HG03066 (cell line): ENCODE results near the gene CYP1A2.
"Not testable (repeated sequence)": the region's sequence is repeated elsewhere in the genome, so short reads cannot be mapped to it uniquely, and the experiment has no call there.

Source experiments
- ATAC-seq: cut with Tn5 transposase; IDR thresholded peaks from one replicate; pipeline ENCODE4 v1.9.1; 2021; ENCODE audit warnings: low read depth; ENCODE audit not compliant: unreplicated experiment

CYP1A2 gene, protein sequence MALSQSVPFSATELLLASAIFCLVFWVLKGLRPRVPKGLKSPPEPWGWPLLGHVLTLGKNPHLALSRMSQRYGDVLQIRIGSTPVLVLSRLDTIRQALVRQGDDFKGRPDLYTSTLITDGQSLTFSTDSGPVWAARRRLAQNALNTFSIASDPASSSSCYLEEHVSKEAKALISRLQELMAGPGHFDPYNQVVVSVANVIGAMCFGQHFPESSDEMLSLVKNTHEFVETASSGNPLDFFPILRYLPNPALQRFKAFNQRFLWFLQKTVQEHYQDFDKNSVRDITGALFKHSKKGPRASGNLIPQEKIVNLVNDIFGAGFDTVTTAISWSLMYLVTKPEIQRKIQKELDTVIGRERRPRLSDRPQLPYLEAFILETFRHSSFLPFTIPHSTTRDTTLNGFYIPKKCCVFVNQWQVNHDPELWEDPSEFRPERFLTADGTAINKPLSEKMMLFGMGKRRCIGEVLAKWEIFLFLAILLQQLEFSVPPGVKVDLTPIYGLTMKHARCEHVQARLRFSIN

DNA sequence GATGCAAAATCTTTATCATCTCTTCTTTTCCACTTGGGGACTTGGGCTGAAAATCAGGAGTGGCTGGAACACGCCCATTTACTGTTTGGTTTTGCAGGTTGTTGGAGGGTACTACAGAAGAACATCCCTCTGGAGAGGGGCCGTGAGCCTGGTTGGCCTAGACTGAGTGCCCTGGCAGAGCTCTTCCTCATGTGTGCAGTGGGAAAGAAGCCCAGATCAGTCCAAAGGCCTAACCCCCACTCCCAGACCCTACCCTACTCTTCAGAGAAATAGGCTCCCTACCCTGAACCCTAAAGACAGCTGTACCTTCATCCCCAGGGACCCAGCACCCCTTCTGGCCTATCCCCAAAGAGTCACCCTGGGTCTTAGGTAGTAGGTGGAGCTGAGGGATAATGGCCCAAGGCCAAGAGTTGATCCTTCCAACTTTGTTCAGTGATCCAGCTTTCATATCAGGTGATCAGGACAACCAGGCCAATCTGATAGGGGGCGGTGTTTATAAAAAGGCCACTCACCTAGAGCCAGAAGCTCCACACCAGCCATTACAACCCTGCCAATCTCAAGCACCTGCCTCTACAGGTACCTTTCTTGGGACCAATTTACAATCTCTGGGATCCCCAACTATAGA is at the start of gene CYP1A2:
CYP1A2 (plus strand) TSS at position 524 of the 625 bp plus-strand sequence. CDS start 894 bp downstream, outside the sequence.
- no peak for ATAC-seq

DNA sequence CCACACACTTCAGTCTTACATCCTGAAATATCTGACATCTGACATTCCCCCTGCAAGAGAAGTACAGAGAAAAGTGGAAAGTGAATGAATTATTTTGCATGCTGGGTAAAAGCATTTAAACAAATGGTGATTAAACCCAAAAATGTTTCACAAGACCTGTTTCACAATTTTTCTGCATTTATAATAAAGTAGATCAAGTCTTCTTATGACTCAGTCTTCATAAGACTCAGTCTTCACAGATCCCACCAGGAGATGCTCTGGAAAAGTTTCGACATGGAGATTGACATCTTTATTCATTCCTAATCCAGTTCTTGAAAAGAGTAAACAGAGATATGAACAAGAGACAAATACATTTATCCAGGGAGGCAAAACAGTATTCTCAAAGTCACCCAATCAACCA is 39.6 kb upstream of the CYP1A2 start:
- ATAC-seq: no peak

DNA sequence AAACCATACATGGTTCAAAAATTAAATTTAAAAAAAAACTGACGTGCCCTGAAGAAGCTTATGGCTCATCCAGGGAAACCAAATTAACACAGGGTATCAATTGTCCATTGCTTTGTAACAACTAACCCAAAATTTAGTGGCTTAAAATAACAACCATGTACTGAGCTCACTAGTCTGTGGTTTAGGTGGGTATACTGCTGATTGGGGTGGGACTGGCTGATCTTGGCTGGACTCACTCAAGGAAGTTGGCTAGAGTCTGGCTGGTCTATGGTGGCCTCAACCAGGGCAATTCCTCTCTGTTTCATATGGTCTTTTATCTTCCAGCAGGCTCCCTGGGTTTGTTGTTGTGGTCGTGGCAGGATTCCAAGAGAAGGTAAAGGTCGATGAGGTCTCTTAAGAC is 38.8 kb upstream of the CYP1A2 start:
- no peak for ATAC-seq

DNA sequence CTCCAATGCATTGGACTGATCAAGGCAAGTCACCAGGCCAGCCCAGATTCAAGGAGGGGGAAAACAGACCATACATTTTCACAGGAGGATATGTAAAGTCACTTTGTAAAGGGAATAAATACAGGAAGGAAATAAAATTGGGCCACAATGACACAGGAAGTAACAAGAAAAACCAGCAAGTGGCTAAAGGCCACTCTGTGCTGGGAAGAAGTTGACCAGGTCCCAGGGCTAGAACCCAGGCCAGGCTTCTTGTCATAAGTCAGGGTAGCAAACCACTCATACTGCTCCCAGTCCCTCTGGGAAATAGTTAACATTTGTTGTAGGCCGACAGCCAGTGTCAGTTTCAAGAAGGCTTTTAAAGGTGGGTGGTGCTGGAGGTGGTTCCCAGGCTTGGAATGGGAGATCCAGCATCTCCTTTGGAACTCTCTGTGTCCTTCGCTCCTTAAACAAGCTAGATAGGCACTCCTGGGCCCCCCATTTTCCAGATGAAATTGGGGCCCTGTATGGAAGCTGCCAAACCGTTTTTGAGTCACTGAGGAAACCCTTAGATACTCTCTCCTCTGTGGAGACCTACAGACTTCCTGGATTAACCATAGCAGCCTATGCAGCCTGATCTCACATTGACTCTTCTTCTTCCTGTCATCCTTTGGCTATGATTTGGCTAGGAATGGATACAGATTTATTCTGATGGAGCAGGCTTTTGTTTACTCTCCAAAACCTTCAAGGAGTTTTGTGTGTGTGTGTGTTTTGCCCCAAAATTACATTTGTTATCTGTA is 38.1 kb upstream of the CYP1A2 start:
- ATAC-seq: no peak

DNA sequence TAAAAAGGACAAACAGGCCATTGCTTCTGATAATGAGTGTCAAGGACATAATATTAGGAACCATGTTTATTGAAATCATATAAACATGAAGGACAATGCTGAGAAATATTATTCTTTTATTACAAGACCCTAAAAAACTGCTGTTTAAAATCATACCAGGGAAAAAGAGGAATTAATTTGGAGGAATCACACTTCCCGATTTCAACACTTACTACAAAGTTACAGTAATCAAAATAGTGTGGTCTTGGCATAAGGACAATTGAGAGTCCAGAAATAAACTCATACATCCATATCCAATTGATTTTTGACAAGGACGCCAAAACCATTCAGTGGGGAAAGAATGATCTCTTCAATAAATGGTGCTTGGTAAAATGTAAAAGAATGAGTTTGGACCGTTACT is 36.3 kb upstream of the CYP1A2 start:
- ATAC-seq: no peak

DNA sequence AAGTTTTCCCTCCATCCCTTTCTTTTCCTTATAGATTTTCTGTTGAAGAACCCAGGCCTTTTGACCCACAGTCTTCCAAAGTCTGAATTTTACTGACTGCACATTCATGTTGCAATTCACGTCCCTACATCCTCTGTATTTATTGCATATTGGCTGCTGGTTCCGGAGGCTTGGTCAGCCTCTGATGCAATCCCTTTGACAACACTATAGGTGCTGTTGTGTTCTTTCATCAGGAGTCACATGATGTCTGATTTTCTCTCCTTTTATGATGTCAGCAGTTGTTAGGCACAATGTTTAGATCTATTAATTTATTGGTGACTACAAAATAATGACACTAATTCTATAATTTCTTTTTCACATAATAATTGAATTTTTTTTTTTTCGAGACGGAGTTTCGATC is 32.0 kb upstream of the CYP1A2 start:
- no peak for ATAC-seq

DNA sequence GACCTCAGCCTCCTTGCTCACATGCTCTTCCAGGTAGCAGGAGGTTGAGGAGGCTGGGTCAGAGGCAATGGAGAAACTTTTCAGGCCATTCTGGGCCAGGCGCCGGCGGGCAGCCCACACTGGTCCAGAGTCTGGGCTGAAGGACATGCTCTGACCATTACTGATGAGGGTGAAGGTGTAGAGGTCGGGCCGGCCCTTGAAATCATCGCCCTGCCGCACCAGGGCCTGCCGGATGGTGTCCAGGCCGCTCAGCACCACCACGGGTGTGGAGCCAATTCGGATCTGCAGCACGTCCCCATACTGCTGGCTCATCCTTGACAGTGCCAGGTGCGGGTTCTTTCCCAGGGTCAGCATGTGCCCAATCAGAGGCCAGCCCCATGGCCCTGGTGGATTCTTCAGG is 26.1 kb upstream of the CYP1A2 start:
- ATAC-seq: no peak

DNA sequence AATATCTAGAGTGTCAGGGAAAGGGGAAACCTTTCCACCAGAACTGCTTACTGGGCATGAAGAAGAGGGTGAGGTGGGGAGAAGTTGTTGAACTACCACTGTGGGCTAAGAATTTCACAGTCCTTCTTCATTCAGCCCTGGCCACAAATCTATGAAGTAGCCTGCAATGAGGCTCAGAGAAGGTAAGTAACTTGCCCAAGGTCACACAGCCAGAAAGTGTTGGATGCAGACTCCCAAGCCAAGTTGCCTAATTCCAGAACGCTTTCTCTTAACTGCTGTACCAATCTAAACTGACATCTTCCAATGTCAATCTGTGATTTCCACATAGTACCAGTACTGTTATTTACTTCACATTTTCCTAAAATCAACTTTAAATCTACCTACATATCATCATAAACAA is 25.5 kb upstream of the CYP1A2 start:
- ATAC-seq: no peak

DNA sequence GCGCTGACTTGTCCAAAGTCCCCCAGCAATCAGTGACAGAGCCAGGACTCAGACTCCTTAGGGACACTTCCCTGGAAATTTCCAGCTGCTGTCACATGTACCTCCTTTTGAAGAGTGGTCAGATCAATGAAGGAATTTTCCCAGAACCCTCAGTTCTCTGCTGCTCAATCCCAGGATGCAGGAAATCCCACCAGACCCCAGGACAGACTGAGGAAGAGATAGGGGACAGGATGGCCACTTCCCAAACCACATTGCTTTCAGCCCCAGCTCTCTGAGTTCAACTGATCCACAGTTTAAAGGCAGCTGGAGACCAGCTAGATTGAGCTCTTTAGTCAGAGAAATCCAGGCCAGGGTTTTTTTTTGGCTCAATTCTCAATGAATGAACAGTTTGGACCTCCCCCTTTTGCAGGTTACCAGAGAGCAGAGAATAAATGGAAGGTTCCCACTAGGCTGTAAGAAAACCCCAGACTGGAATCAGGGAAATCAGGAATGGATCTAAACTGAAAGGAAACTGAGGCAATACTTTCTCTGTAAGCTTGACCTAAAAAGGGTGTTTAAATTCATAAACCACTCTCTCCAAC is 24.8 kb upstream of the CYP1A2 start:
- no peak for ATAC-seq

DNA sequence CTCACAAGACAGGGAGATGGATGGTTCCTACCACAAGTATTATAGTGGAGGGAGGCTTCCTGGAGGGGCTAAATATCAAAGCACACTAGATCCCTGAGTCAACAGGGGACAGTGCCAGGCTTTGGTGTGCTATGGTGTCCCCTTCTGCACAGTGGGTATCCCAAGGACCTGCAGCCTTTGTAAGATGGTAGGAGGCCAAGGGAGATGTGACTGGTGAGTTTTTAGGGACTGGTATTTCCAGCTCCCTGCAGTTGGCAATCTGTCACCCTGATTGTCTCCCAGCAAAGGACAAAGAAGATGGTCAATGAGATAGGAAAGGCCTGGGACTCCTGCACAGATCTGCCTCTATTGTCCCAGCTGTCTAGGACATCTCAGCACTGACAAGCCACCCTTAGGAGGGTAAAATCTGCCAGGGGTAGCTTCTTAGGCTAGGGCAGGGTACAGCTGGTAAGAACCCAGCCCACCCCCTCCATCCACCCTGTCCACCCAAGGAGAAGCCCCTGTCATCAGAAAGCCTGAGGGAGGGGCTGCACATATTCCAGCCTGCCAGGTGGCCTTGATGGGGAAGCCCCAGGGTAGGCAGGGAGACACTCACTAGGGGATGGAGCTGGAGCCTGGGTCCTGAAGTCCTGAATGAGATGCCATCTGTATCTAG is 23.9 kb upstream of the CYP1A2 start:
- no peak for ATAC-seq

DNA sequence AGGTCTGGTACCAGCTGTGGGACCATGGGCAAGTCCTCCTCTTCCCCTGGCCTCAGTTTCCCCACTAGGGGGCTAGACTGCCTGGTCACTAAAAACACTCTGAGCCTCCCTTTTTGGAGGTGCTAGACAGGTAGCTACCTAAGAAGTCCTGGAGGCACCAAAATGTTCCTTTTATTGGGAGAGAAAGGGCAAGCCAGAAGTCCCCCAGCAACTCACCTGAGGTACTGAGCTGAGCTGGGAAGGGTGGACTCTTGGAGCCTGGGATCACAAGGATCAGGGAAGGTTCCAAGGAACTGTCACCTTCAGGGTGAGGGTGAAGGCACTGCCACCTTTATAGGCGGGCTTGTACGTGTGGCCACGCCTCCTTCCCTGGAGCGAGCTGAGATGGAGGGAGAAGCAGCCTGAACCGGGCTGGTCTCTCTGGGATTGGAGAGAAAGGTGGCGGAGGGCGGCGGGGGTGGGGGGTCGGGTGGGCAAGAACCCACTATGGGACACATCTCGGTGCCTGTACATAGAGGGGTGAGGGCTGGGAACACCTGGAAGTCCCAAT is 23.3 kb upstream of the CYP1A2 start, which contains the start of gene CYP1A1:
CYP1A1 (minus strand) TSS at position 304 of the 550 bp plus-strand sequence. CDS start 2,431 bp downstream, outside the sequence.
- ATAC-seq: no peak

DNA sequence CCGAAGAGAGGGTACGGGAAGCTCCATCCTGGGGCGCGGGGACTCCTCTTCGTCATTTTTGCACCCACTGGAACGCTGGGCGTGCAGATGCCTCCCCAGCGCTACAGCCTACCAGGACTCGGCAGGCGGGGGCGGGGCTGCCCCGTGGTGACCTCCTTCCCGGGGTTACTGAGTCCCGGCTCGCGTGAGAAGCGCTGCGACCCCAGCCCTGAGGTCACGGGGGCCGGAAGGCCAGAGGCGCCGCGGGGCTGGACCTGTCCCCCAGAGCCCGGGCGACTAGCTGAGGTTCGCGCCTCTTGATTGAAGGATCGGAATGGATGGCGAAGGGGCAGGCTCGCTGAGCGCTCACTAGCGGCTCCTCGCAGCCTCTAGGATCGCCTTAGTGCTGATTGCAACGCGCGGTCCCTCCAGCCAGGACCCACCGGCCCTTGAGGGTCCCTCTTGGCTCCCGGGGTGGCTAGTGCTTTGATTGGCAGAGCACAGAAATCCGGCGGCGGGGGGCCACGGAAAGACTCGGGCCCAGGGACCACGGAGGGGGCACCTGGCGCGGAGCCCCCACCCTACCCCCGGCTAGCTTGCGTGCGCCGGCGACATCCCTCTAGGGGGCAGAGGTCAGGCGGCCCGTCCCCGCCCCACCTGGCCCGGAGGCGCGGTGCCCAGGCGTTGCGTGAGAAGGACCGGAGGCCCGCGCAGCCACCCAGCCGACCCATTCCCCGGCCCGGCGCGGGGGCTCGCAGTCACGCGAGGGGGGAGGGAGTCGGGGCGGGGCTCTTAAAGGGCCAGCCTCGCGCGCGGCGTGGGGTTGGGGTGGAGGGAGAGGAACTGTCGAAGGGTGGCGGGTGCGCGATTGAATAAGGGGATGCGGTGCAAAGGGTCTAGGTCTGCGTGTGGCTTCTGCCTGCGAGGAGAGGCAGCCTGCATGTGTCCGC is 22.5 kb upstream of the CYP1A2 start:
- no peak for ATAC-seq

DNA sequence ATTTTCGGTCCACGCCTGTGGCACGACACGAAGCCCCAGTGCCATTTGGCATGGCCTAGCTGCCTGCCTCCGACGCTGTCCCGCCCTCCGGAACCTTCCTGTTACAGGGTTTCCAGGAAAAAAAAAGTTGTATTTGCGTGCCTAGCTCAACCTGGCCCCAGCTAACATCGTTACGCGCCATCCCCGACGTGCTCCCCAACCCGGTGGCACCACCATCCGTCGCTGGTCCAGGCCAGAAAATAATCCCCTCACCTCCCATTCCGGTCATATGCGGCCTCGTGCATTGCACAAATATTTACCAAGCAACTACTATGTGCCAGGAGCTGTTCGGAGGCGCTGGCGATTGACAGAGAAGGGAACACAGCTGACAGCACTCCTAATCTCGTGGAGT is 21.9 kb upstream of the CYP1A2 start:
- no peak for ATAC-seq

DNA sequence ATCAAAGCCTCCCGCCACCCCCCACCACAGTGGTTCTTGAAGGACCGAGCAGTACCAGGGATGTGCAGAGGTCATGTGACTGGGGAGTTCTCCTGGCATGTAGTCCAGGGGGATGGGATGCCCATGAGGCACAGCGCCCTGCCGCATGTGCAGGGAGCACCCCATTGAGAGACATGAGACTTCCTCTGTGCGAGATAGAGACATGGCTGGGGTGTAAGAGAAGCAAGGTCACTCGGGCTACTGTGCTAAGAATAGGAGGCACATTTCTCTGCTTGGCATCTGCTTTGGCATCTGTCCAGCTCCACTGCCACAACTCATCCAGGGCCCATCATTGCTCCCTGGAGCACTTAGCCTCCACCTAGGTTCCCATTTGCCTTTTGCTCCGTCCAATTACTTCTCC is 20.9 kb upstream of the CYP1A2 start:
- ATAC-seq: no peak

DNA sequence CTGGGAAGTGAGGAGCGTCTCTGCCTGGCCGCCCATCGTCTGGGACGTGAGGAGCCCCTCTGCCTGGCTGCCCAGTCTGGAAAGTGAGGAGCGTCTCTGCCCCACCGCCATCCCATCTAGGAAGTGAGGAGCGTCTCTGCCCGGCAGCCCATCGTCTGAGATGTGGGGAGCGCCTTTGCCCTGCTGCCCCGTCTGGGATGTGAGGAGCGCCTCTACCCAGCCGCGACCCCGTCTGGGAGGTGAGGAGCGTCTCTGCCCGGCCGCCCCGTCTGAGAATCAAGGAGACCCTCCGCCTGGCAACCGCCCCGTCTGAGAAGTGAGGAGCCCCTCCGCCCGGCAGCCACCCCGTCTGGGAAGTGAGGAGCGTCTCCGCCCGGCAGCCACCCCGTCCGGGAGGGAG is 19.9 kb upstream of the CYP1A2 start:
- ATAC-seq: not testable (repeated sequence)

DNA sequence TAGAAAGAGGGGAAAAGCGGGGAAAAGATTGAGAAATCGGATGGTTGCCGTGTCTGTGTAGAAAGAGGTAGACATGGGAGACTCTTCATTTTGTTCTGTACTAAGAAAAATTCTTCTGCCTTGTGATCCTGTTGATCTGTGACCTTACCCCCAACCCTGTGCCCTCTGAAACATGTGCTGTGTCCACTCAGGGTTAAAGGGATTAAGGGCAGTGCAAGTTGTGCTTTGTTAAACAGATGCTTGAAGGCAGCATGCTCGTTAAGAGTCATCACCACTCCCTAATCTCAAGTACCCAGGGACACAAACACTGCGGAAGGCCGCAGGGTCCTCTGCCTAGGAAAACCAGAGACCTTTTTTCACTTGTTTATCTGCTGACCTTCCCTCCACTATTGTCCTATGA is 19.3 kb upstream of the CYP1A2 start:
- not testable (repeated sequence) for ATAC-seq

DNA sequence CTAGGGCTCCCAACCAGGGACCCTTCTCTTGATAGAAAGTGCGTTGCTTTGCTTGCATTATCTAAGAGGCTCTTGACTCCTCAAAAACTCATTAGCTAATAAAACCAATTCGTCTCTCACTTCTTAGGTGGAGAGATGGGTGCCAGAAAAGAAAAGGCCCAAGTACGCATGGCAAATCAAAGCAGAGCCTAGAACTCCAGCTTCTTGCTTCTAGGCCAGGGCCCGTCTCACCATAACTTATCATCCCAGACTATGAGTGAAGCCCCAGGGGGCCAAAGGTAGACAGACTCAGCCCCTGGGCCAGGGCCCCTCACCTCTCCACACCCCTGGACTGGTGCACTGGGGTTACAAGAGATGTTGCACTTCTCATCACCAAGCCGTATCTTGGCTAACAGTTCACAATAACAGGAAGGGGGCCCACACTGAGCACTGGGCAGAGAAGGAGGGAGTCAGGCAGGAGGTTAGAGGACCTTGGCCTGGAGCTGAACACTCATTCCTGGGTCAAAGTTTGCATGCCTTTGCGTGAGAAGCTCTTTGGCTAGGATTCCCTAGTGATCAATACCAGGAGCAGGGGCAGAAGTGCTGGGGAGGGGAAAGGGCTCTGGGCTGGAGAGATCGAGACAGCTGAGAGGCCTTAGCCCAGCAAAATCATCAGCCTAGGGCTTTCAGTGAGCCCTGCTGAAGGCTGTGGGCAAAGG is 17.9 kb upstream of the CYP1A2 start:
- no peak for ATAC-seq

DNA sequence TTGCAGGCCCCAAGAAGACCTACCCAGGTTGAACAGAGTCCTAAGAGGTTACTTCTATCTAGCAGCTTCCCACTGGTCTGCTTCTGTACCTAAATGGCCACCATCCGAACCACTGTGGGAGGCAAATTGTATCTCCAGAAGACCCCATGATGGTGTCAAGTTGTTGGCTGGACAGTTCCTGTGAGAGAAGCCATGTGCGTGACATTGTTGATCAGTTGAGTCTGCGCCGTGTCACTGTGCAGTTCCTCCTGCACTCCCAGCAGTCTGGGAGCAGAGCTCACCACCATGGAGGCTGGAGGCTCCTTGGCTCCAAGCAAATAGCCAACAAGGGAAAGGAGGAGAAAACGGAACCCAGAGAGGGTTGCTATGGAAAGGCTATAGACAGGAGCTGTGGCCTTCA is 15.8 kb upstream of the CYP1A2 start:
- no peak for ATAC-seq
